IPS-18a (cell line): ENCODE results near the gene PYROXD2.

Experiments used
- H3K27ac ChIP-seq: one replicate; pipeline ENCODE4 v1.5.1; 2013; ENCODE audit warnings: low read length
- H3K27me3 ChIP-seq: one replicate; pipeline ENCODE4 v1.6.1; 2013; ENCODE audit warnings: mild to moderate bottlenecking, low read length; ENCODE audit not compliant: control insufficient read depth, insufficient read depth
- H3K36me3 ChIP-seq: one replicate; pipeline ENCODE4 v1.6.1; 2013; ENCODE audit warnings: low read depth, low read length; ENCODE audit not compliant: control insufficient read depth
- H3K4me1 ChIP-seq: one replicate; pipeline ENCODE4 v1.6.1; 2013; ENCODE audit warnings: low read depth, low read length; ENCODE audit not compliant: control insufficient read depth
- H3K4me3 ChIP-seq: one replicate; pipeline ENCODE4 v1.5.1; 2013; ENCODE audit warnings: low read length
- H3K9ac ChIP-seq: one replicate; pipeline ENCODE4 v1.6.1; 2013; ENCODE audit warnings: mild to moderate bottlenecking, low read length, moderate library complexity
- H3K9me3 ChIP-seq: one replicate; pipeline ENCODE4 v1.6.1; 2013; ENCODE audit warnings: low read depth, low read length; ENCODE audit not compliant: control insufficient read depth

PYROXD2 gene

DNA sequence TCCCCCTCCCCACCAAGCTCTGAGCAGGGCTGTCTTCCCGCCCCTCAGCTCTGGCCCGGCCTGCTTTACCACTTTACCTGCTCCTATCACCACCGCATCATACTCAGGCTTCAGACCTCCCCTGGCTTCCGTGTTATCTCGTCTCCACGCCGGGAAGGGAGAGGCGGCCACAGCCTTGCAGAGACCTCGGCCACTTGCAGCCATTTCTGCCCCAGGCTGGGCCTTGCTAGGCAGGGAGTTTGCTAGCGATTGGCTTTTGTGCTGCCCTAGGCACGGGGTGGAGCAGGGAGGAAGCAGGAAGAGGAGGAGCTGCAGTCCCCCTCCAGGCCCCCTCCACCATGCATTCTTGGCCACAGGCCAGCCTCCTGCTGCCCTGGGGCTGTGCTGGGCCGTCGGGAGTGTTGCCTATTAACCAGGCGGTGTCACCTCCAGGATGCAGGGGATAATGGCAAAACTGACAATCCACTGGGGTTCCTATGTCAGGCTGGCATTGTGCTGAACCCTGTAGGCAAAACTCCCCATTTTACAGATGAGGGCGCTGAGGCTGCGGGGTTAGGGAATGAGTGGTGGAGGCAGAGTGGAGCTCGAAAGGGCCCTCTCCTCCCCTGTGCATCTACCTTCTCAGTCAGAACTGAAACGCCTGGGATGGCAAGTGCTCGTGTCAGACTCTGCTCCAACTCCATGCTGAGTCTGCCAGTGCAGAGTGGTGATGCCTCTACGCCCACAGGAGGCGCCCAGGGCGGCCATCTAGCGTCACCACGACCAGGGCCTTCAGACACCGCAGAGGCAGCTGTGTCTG lies at the start of gene PYROXD2:
PYROXD2 (minus strand) TSS at position 251 of the 799 bp plus-strand sequence; CDS start at position 204, 47 bp downstream.
- Histone ChIP-seq H3K4me3 (peak within 1 kb of the TSS; percentile 54), H3K27ac (no peak within 1 kb of the TSS), H3K4me1 (peaks cover 11% of the 10 kb centered on the region), H3K9me3 (no peaks in the 10 kb centered on the region), H3K36me3 (peaks cover 9% of the 10 kb centered on the region), H3K9ac (peak within 1 kb of the TSS; percentile 40), H3K27me3 (no peaks in the 10 kb centered on the region)

DNA sequence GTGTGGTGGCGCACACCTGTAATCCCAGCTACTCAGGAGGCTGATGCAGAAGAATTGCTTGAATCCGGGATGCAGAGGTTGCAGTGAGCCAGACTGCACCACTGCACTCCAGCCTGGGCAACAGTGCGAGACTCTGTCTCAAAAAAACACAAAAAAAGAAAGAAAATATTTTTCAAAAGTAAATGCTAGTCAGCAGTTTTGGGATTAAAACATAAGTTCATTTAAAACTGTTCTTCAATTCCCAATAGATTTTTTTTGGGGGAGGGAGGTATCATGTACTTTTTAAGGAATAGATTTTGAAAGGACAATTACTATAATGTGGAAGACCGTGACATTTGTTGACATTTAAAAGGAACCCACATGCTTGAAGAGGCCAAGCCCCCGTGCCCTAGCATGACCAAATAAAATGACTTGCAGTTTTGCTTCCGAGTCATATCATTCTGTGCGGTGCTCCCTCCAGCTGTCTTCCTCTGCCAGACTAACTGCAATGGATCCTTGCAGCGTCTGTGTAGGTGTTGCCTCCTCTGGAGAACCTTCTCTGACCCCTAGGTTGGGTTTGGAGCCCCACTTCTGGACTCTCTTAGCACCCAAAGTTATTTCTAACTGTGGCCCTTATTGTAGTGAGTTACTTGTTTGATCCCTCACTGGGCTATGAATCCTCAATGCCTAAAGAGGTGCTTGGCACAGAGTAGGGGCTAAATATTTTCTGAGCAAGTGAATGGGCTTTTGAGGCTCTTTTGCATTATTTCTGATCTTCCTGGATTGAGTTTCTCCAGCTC lies 49.2 kb upstream of the PYROXD2 start:
- H3K9ac ChIP-seq: no peak overlapping the region
- H3K36me3 ChIP-seq: no peaks in the 10 kb centered on the region
- H3K9me3 ChIP-seq: no peaks in the 10 kb centered on the region
- peaks cover 4% of the 10 kb centered on the region for H3K4me1 ChIP-seq
- H3K27me3 ChIP-seq: peaks cover 9% of the 10 kb centered on the region
- H3K4me3 ChIP-seq: no peak overlapping the region
- H3K27ac ChIP-seq: no peak overlapping the region

DNA sequence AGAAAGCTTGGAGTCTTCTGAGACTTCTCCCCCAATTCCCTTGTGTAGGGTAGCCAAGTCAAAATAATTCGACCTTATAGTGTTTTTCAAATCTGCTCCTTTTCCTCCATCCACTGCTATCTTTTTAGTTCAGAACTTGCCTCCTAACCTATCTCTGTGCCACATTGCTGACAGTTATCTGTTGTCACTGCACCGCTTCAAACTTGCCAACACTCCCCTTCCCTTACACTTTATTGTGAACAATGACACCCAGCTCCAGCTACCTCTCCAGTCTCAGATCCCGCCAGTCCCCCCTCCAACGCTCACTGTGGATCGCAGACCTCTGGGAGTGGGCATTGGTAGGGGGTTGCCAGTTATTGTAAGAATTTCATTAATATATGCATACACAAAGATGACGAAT lies 48.0 kb upstream of the PYROXD2 start:
- H3K9me3 ChIP-seq: no peaks in the 10 kb centered on the region
- H3K9ac ChIP-seq: no peak overlapping the region
- no peak overlapping the region for H3K27ac ChIP-seq
- peaks cover 6% of the 10 kb centered on the region for H3K4me1 ChIP-seq
- H3K4me3 ChIP-seq: no peak overlapping the region
- no peaks in the 10 kb centered on the region for H3K27me3 ChIP-seq
- no peaks in the 10 kb centered on the region for H3K36me3 ChIP-seq

DNA sequence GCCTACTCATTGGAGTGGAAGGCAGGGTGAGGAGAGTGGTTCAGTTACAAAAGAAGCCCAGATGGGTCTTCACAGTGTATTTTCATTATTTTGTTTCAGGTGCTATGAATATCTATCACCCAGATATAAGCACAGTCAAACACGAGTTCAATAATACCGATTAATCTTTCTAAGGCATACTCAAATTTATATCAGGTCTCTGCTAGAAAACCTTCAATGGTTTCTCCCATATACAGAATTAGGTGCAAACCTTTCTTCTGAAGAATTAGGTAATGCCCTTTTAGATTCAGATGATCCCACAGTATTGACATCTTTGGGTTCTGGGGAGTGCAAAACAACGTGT lies 46.5 kb upstream of the PYROXD2 start:
- H3K4me3 ChIP-seq: no peak overlapping the region
- H3K36me3 ChIP-seq: no peaks in the 10 kb centered on the region
- peaks cover 17% of the 10 kb centered on the region for H3K4me1 ChIP-seq
- no peaks in the 10 kb centered on the region for H3K27me3 ChIP-seq
- no peak overlapping the region for H3K9ac ChIP-seq
- no peak overlapping the region for H3K27ac ChIP-seq
- H3K9me3 ChIP-seq: no peaks in the 10 kb centered on the region

DNA sequence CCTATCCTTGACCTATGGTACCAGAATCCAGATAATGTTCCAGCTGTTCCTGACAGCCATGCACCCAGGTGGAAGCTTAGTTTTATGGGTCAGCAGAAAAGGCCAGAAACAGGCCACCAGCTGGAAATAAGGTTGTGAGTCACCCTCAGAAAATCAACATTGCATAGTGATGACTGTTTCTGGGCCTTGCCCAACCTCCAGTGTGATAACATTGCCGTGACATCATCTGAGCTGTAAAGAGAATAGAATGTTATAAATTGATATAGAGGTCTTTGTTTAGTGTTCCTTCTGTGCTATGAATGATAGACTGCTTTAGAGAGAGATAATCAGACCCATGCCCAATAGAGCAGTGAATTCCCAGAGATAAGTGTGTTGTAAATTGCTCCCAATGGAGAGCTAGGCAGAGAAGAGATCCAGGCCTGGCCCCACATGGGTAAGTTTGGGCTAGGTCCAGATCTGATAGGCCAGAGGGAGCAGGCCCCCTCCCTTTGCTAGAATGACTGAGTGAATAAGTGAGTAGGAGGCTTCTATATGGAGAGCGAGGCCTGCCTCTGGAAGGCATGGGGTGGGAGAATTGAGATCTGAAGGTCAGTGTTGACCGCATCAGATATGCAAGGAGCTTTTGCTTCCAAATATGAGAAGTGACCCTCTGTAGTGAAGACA lies 46.0 kb upstream of the PYROXD2 start:
- Histone ChIP-seq H3K36me3 (no peaks in the 10 kb centered on the region), H3K27ac (no peak overlapping the region), H3K9me3 (no peaks in the 10 kb centered on the region), H3K27me3 (no peaks in the 10 kb centered on the region), H3K4me1 (peaks cover 22% of the 10 kb centered on the region), H3K9ac (no peak overlapping the region), H3K4me3 (no peak overlapping the region)

DNA sequence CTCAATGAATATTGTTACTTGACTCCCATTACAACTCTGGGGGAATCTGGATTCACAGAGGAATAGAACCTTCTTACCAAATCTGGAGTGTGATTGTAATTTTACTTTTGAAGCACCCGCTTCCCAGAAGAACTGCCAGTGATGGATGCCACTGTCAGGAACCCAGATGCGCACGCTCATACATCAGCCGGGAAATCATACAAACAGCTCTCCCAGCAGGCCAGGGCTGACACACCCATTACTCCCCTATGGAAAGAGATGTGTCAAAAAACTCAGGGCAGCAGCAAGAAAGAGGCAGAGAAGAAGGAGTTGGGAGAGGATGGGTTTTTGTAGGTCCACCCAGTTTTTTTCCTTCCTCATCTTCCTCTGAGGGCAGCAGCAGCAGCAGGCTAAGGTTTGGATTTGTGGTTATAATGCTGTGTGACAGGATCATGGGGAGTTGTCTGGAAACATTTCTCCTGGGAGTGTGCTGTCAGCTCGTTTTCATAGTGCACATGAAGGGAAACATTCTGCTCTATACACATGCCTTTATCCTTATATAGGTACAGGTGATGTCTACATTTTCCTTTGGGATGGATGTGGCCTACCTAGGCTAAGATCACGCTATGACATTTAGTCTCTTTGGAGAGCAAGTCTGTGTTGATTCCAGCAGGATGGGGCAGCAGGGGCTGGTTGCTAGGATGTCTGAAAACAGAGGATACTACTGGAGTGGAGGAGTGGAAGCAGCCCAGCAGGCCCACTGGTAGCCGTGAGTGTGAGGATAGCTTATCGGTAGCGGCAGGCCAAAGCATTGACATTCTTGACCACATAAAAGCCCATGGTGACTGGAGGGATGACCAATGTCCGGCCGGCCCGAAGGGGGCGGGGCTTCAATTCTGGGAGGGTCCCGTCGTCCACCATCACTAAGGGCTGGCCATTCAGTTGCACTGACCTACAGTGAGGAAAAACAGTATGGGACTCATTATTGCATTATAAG lies 44.1 kb upstream of the PYROXD2 start:
- no peaks in the 10 kb centered on the region for H3K27me3 ChIP-seq
- no peaks in the 10 kb centered on the region for H3K36me3 ChIP-seq
- H3K9ac ChIP-seq: no peak overlapping the region
- H3K4me1 ChIP-seq: peaks cover 30% of the 10 kb centered on the region
- H3K27ac ChIP-seq: no peak overlapping the region
- no peak overlapping the region for H3K4me3 ChIP-seq
- H3K9me3 ChIP-seq: no peaks in the 10 kb centered on the region

DNA sequence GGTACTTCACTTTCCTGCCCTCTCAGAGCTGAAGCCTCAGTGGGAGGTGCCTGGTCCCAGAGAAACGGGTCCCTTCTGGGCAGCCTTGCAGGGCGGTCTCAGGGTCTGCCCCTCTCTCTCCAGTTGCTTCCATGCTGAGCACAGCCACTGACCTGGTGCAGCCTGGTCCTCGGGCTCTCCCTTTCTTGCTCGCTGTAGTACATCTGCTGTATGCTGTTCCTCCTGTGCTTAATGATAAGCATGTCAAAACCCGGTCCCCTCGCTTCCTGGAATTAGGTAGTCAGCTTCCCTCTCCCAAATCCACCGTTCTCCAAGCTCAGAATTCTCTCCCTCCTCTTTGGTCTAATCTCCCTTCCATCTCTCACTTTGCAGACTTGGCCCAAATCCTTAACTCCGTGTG lies 42.7 kb upstream of the PYROXD2 start:
- H3K27ac ChIP-seq: no peak overlapping the region
- H3K27me3 ChIP-seq: no peaks in the 10 kb centered on the region
- no peaks in the 10 kb centered on the region for H3K9me3 ChIP-seq
- H3K9ac ChIP-seq: no peak overlapping the region
- H3K4me1 ChIP-seq: peaks cover 30% of the 10 kb centered on the region
- no peak overlapping the region for H3K4me3 ChIP-seq
- H3K36me3 ChIP-seq: no peaks in the 10 kb centered on the region

DNA sequence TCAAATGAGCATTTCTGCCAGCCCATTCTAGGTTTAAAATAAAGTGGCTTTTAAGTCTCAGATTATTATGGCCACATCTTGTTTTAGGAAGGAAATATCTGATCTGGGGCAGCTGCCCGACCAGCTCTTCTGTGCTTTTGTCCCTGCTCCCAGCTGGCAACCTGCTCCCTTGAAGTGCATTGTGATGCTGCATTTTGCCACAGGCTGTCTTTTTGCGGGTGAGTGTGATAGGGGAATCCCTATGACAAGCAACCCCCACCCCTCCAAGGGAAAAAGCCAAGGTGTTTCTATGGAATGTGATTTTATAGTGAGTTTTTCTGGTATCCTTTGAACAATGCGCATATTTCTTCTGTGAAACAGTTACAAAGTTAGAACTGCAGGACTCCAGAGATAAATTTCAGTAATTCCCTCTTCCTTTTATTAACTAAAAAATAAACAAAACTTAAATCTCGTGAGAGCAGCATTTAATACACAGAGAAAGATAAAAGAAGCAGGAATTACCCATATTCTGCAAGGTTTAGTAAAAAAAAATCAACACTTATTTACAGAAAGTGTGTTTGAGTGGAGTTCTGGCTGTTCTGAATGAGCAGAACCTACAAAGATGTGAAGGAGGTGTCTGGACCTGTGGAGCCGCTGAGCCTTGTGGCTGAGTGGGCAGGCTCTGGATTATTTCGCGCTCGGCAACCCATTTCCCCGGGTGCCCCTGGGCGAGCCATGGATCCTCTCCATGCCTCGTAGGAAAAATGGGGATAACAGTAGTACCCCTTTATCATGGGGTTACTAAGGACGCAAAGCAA lies 41.9 kb upstream of the PYROXD2 start:
- H3K9ac ChIP-seq: peak overlapping the region; percentile 11
- H3K27ac ChIP-seq: peak overlapping the region; percentile 48
- H3K9me3 ChIP-seq: no peaks in the 10 kb centered on the region
- peaks cover 30% of the 10 kb centered on the region for H3K4me1 ChIP-seq
- H3K27me3 ChIP-seq: no peaks in the 10 kb centered on the region
- H3K36me3 ChIP-seq: no peaks in the 10 kb centered on the region
- peak overlapping the region; percentile 7 for H3K4me3 ChIP-seq

DNA sequence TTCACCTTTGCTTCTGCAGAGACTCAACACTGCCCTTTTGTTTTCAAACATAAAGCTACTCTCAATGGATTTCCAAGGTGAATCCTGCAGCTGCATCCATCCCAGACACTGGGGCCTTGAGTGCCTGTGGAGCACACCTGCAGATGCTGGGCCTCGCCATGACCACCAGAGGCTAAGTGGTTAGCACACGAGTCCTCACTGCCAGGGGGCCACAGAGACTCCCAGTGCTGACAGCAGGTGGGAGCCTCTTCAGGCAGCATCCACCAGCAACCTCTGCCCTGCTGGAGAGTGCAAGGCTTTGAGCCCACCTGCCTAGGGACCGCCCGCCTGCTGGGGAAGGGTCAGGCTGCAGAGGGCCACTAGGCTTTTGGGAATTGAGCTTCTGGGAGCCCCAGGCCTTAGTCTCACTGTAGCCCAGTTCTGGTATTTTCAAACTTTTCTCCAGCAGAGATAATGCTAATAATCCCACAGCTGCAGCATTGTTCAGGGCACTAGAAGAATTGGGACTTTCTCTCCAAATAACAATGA lies 41.1 kb upstream of the PYROXD2 start:
- no peaks in the 10 kb centered on the region for H3K36me3 ChIP-seq
- peaks cover 30% of the 10 kb centered on the region for H3K4me1 ChIP-seq
- H3K9ac ChIP-seq: peak overlapping the region; percentile 11
- peak overlapping the region; percentile 7 for H3K4me3 ChIP-seq
- H3K27ac ChIP-seq: peak overlapping the region; percentile 2
- no peaks in the 10 kb centered on the region for H3K27me3 ChIP-seq
- no peaks in the 10 kb centered on the region for H3K9me3 ChIP-seq

DNA sequence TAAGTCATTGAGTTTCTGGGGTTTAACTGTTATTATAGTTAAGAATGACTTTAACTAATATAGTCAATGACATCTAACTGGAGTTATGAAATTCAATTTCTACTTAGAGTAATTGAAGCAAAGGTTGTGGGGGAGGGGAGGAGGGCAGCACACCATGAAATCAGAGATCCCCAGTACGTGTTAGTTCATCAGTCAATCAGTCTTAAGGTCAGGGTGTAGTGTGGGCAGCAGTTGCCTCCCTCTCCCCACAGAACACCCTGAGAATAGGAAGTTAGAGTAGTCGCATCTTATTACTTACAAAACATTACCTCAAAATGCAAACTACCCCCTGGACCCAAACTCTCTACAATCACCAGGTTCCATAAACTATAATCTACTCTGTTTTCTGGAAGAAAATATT lies 38.7 kb upstream of the PYROXD2 start:
- Histone ChIP-seq H3K4me3 (no peak overlapping the region), H3K9me3 (no peaks in the 10 kb centered on the region), H3K9ac (no peak overlapping the region), H3K27me3 (no peaks in the 10 kb centered on the region), H3K27ac (no peak overlapping the region), H3K4me1 (peaks cover 30% of the 10 kb centered on the region), H3K36me3 (no peaks in the 10 kb centered on the region)
